GM12878 (cell line): Measurements from ENCODE around the gene FAM89B. TPM values are rescaled to one million over a fixed set of nuclear protein-coding genes. Genes with fewer than 3 reads are reported as not detected.

Experiments used
- ATAC-seq: fragments of 200-7000 bp; cut with Tn5 transposase; 3 replicates; pipeline ENCODE4 v1.9.1; 2020; ENCODE audit warnings: mild to moderate bottlenecking, moderate library complexity
- BruUV-seq: library from RNA; stranded (reverse); fragments of 400-500 nt; replicated peaks from 2 replicates; lab custom pipeline; 2021; lab: Mats Ljungman, UMichigan
- CTCF ChIA-PET: fragments of 300-600 bp; sonication (Branson Sonifier 250); formaldehyde crosslinking; extraction: SDS; loops from one replicate; lab custom pipeline; 2021; ENCODE audit warnings: inconsistent platforms; lab: Yijun Ruan, JAX
- POLR2A ChIA-PET: fragments of 350-600 bp; formaldehyde crosslinking; extraction: SDS; loops from one replicate; lab custom pipeline; 2021; ENCODE audit warnings: inconsistent platforms; lab: Charles Lee
- RAD21 ChIA-PET: fragments of 300-600 bp; sonication (Branson Sonifier 250); formaldehyde crosslinking; loops from one replicate; lab custom pipeline; 2023; ENCODE audit warnings: antibody characterized with exemption; ENCODE audit not compliant: unreplicated experiment; lab: Charles Lee
- SMC1A ChIA-PET: fragments of 300-600 bp; sonication (Branson Sonifier 250); formaldehyde crosslinking; loops from one replicate; lab custom pipeline; 2023; ENCODE audit not compliant: unreplicated experiment, uncharacterized antibody; lab: Charles Lee
- DNase-seq: peaks from one replicate; pipeline ENCODE4 v3.0.0-alpha.2; 2011; ENCODE audit warnings: low read depth, low spot score
- FAIRE-seq: peaks from 3 replicates; lab custom pipeline; 2011; peaks lifted over from hg19 to GRCh38; lab: Jason Lieb, UNC
- H2AFZ ChIP-seq: 2 replicates; pipeline ENCODE4 v1.6.0; 2011; ENCODE audit warnings: low read depth, low read length, control low read depth; ENCODE audit not compliant: control insufficient read depth
- H3K27ac ChIP-seq: 2 replicates; pipeline ENCODE4 v1.5.1; 2011; ENCODE audit warnings: control low read depth; ENCODE audit not compliant: control insufficient read depth, insufficient read depth
- H3K27me3 ChIP-seq, 2 experiments: replicated peaks in 1 of 2; 2 replicates each; pipeline versions ENCODE4 v1.6.0 to v1.6.1; 2011; ENCODE audit warnings: low read length in 1 of 2; ENCODE audit not compliant: control insufficient read depth in 2 of 2, insufficient read depth in 2 of 2
- H3K36me3 ChIP-seq, 2 experiments: 2 replicates each; pipeline ENCODE4 v1.5.1; 2011; ENCODE audit warnings: low read length in 1 of 2; ENCODE audit not compliant: control insufficient read depth in 2 of 2, insufficient read depth in 2 of 2
- H3K4me1 ChIP-seq: 2 replicates; pipeline ENCODE4 v1.6.1; 2011; ENCODE audit warnings: mild to moderate bottlenecking, low read length, moderate library complexity, mixed read lengths; ENCODE audit not compliant: control insufficient read depth, insufficient read depth
- H3K4me2 ChIP-seq: 2 replicates; pipeline ENCODE4 v1.6.0; 2011; ENCODE audit warnings: control low read depth; ENCODE audit not compliant: control insufficient read depth, insufficient read depth
- H3K4me3 ChIP-seq: fragments of 200-600 bp; sonication (generic); 2 replicates; pipeline ENCODE4 v1.5.1; 2016
- H3K79me2 ChIP-seq: 2 replicates; pipeline ENCODE4 v1.6.0; 2011; ENCODE audit warnings: low read length; ENCODE audit not compliant: control insufficient read depth, insufficient read depth
- H3K9ac ChIP-seq: 2 replicates; pipeline ENCODE4 v1.8.0; 2011; ENCODE audit warnings: low read length, control low read depth, mixed read lengths; ENCODE audit not compliant: control insufficient read depth, insufficient read depth
- H3K9me3 ChIP-seq: replicated peaks from 3 replicates; pipeline ENCODE4 v1.5.1; 2011; ENCODE audit warnings: mild to moderate bottlenecking, low read length; ENCODE audit not compliant: control insufficient read depth, insufficient read depth
- H4K20me1 ChIP-seq: 2 replicates; pipeline ENCODE4 v1.6.0; 2011; ENCODE audit not compliant: control insufficient read depth, insufficient read depth
- ATF3 ChIP-seq: IDR thresholded peaks from 2 replicates; pipeline ENCODE4 v1.6.1; 2011; ENCODE audit warnings: low read depth, mild to moderate bottlenecking, low read length, moderate library complexity, borderline replicate concordance; ENCODE audit errors: extremely low read depth
- CHD4 ChIP-seq: fragments of 200-600 bp; sonication (generic); IDR thresholded peaks from 2 replicates; pipeline ENCODE4 v1.6.1; 2016; ENCODE audit warnings: mild to moderate bottlenecking
- CREB1 ChIP-seq: IDR thresholded peaks from 2 replicates; pipeline ENCODE4 v1.6.1; 2012; ENCODE audit warnings: low read depth, mild to moderate bottlenecking, inconsistent platforms
- MEF2B ChIP-seq: fragments of 450-650 bp; IDR thresholded peaks from 2 replicates; pipeline ENCODE4 v1.6.1; 2018; ENCODE audit warnings: mild to moderate bottlenecking, moderate library complexity; ENCODE audit not compliant: partially characterized antibody, poor library complexity, severe bottlenecking
- PKNOX1 ChIP-seq: fragments of 450-650 bp; IDR thresholded peaks from 2 replicates; pipeline ENCODE4 v1.6.1; 2016; ENCODE audit warnings: mild to moderate bottlenecking
- POU2F2 ChIP-seq: IDR thresholded peaks from 3 replicates; pipeline ENCODE4 v1.6.1; 2011; ENCODE audit warnings: low read depth, mild to moderate bottlenecking, low read length, borderline replicate concordance
- RAD21 ChIP-seq: IDR thresholded peaks from 2 replicates; pipeline ENCODE4 v1.6.1; 2011; ENCODE audit warnings: mild to moderate bottlenecking, low read depth, low read length, moderate library complexity; ENCODE audit not compliant: insufficient read depth
- SKIL ChIP-seq: fragments of 450-650 bp; IDR thresholded peaks from 2 replicates; pipeline ENCODE4 v1.6.1; 2017; ENCODE audit warnings: mild to moderate bottlenecking, low read depth, inconsistent platforms; ENCODE audit not compliant: poor library complexity, severe bottlenecking
- ZZZ3 ChIP-seq: IDR thresholded peaks from 2 replicates; pipeline ENCODE4 v1.6.1; 2011; ENCODE audit warnings: low read depth; ENCODE audit not compliant: control insufficient read depth, insufficient read length
- WGBS: methylation state at CpG from one replicate; pipeline ENCODE4 v1.1.6; 2016; ENCODE audit warnings: low lambda C conversion rate; ENCODE audit not compliant: insufficient replicate concordance, insufficient coverage; ENCODE audit errors: missing lambda C conversion rate; 5-methylcytosine and 5-hydroxymethylcytosine counted together
- in situ Hi-C: fragments of 300-500 bp; cut with MboI; formaldehyde crosslinking; loops from 9 replicates; pipeline ENCODE4 v1.14.3; 2018; ENCODE audit warnings: mixed read lengths
- intact Hi-C: fragments of 100-400 bp; cut with micrococcal nuclease; formaldehyde crosslinking; loops from one replicate; pipeline ENCODE4 v1.14.2; 2022; ENCODE audit not compliant: unreplicated experiment
- polyA plus RNA-seq, 11 experiments: library from polyadenylated mRNA; depleted of rRNA in 4 of 11; unstranded in 6 of 11; stranded (reverse) in 5 of 11; fragments of >200 nt; fragmentation: Nextera tagmentation in 4 of 11; fragmentation: Illumina TruSeq in 1 of 11; extraction: Ambion mirVana in 4 of 11; extraction: Trizol in 1 of 11; gene quantifications; 1 replicate in 1 of 11; 2 replicates in 10 of 11; pipeline versions ENCODE4 v1.2.1 to v1.2.3, GENCODE V29; 2011 to 2016; ENCODE audit warnings: inconsistent platforms in 2 of 11, missing spikeins in 2 of 11, low read depth in 1 of 11
- total RNA-seq, 4 experiments: library from RNA; depleted of rRNA in 3 of 4; stranded (reverse); fragments of >200 nt in 3 of 4; fragmentation: Illumina TruSeq in 1 of 4; extraction: Trizol in 1 of 4; gene quantifications; 2 replicates each; pipeline versions ENCODE4 v1.2.1 to v1.2.3, GENCODE V29; 2013 to 2021

Gene FAM89B
- total and polyA plus RNA-seq, 10 of the 15 experiments (the other 5 are each of a cell fraction or from before 2014, with no cell fraction given) = 0.34 to 36.7 (median 9.8) TPM

- RAD21 ChIA-PET = interaction anchor here (0.8 to 1.7 kb wide), 4 partner anchors 21 to 70 kb away, joined by 3 to 7 read pairs (median 5); partner anchors contain the start of gene FAM89B
- H3K4me2 ChIP-seq = peak overlapping the region; percentile 93
- peaks cover 17% of the 10 kb centered on the region for H3K4me1 ChIP-seq
Observed at GRCh38 chr11:65610404-65610803, 38.1 kb downstream of the FAM89B start.

More at GRCh38 chr11:65610404-65610803, 38.1 kb downstream of the FAM89B start:
- Histone ChIP-seq H4K20me1 (no peaks in the 10 kb centered on the region; the same call in 1 of the 2 replicates), H3K79me2 (peaks cover 47% of the 10 kb centered on the region), H2AFZ (no peak overlapping the region), H3K27ac (no peak overlapping the region; the same call in 1 of the 2 replicates), H3K27me3 (no peaks in the 10 kb centered on the region), H3K9ac (peak overlapping the region; percentile 58), H3K9me3 (no peaks in the 10 kb centered on the region), H3K4me3 (peak overlapping the region; percentile 99; the same call in 1 of the 2 replicates), H3K36me3 (peaks cover 12 to 24% of the 10 kb centered on the region in 2 experiments; a peak in 3 of 4 replicates)
- ChIA-PET CTCF (interaction anchor here (0.9 to 2.1 kb wide), 7 partner anchors 17 to 250 kb away, joined by 3 to 10 read pairs (median 4); partner anchors contain the start of gene MUS81), POLR2A (interaction anchor here (0.6 to 2.5 kb wide), 6 partner anchors 17 to 43 kb away, joined by 3 to 12 read pairs (median 3); partner anchors contain the start of gene SIPA1), SMC1A (interaction anchor here (0.8 to 1.5 kb wide), 4 partner anchors 7 to 43 kb away, joined by 3 to 5 read pairs (median 4); no protein-coding TSS in a partner anchor)
- BruUV-seq = no TSS peak
- TF ChIP-seq PKNOX1 (no peak), CREB1 (no peak), POU2F2 (no peak), MEF2B (no peak), ATF3 (no peak), CHD4 (no peak), ZZZ3 (no peak), SKIL (no peak), RAD21 (no peak)
- WGBS = 81% methylated on average over 6 of the region's 6 CpGs
- FAIRE-seq (no peak), ATAC-seq (no peak), DNase-seq (no peak)
- in situ Hi-C loops = no loop called here
- intact Hi-C loops = loop anchor here (5.0 kb wide), 1 partner anchor 733 kb away; the partner anchor contains the start of gene EHD1
